Loucy (cell line): ENCODE results near the gene HELQ.

Experiments
- H2AFZ ChIP-seq: fragments of 200-600 bp; sonication (generic); 2 replicates; pipeline ENCODE4 v1.6.0; 2016; ENCODE audit warnings: antibody characterized with exemption, mild to moderate bottlenecking, low read length, moderate library complexity
- H3F3A ChIP-seq: fragments of 200-600 bp; 2 replicates; pipeline ENCODE4 v1.6.0; 2016; ENCODE audit warnings: antibody characterized with exemption, low read depth, mild to moderate bottlenecking
- H3K27me3 ChIP-seq: fragments of 200-600 bp; sonication (generic); 2 replicates; pipeline ENCODE4 v1.6.1; 2014; ENCODE audit warnings: low read length, mild to moderate bottlenecking; ENCODE audit not compliant: insufficient read depth, poor library complexity, severe bottlenecking
- H3K36me3 ChIP-seq: fragments of 200-600 bp; sonication (generic); 2 replicates; pipeline ENCODE4 v1.6.1; 2016; ENCODE audit warnings: low read length; ENCODE audit not compliant: insufficient read depth
- H3K4me1 ChIP-seq: fragments of 200-600 bp; sonication (generic); 2 replicates; pipeline ENCODE4 v1.5.1; 2014; ENCODE audit warnings: low read length, mild to moderate bottlenecking; ENCODE audit not compliant: insufficient read depth, poor library complexity, severe bottlenecking
- H3K4me2 ChIP-seq: fragments of 200-600 bp; sonication (generic); 2 replicates; pipeline ENCODE4 v1.6.0; 2014; ENCODE audit warnings: antibody characterized with exemption, low read length, low read depth, mild to moderate bottlenecking; ENCODE audit not compliant: poor library complexity, severe bottlenecking
- H3K4me3 ChIP-seq: fragments of 200-600 bp; sonication (generic); 2 replicates; pipeline ENCODE4 v1.5.1; 2014; ENCODE audit warnings: low read length, mild to moderate bottlenecking, mixed read lengths; ENCODE audit not compliant: poor library complexity, severe bottlenecking
- H3K79me2 ChIP-seq: fragments of 200-600 bp; sonication (generic); 2 replicates; pipeline ENCODE4 v1.6.1; 2014; ENCODE audit warnings: low read length; ENCODE audit not compliant: insufficient read depth
- H3K9ac ChIP-seq: fragments of 200-600 bp; sonication (generic); 2 replicates; pipeline ENCODE4 v1.6.0; 2014; ENCODE audit warnings: mild to moderate bottlenecking, low read depth, low read length, moderate library complexity; ENCODE audit not compliant: poor library complexity, severe bottlenecking
- H3K9me2 ChIP-seq: fragments of 200-600 bp; sonication (generic); replicated peaks from 2 replicates; pipeline ENCODE4 v1.6.1; 2016; ENCODE audit warnings: low read depth, low read length, mixed read lengths
- H3K9me3 ChIP-seq: fragments of 200-600 bp; sonication (generic); 2 replicates; pipeline ENCODE4 v1.6.1; 2014; ENCODE audit warnings: mild to moderate bottlenecking, antibody characterized with exemption, low read length, low read depth; ENCODE audit not compliant: insufficient read depth
- H4K20me1 ChIP-seq: fragments of 200-600 bp; sonication (generic); 2 replicates; pipeline ENCODE4 v1.6.0; 2014; ENCODE audit warnings: antibody characterized with exemption, low read length, mild to moderate bottlenecking; ENCODE audit not compliant: insufficient read depth, poor library complexity, severe bottlenecking
- CTCF ChIP-seq: fragments of 200-600 bp; sonication (generic); conservative IDR thresholded peaks from 2 replicates; pipeline ENCODE4 v1.5.1; 2014; ENCODE audit warnings: mild to moderate bottlenecking, antibody characterized with exemption, low read length
- EZH2phosphoT487 ChIP-seq: fragments of 200-600 bp; IDR thresholded peaks from 2 replicates; pipeline ENCODE4 v1.6.1; 2018; ENCODE audit warnings: antibody characterized with exemption, mild to moderate bottlenecking, moderate library complexity, borderline replicate concordance

HELQ gene

GRCh38 chr4:83456184-83456501, 520 bp upstream of the HELQ start:
- Histone ChIP-seq H3K9ac (peak overlapping the region; percentile 94), H3K9me3 (no peaks in the 10 kb centered on the region), H3K79me2 (peaks cover 67% of the 10 kb centered on the region), H3F3A (no peaks in the 10 kb centered on the region), H3K27me3 (no peaks in the 10 kb centered on the region), H4K20me1 (peaks cover 50% of the 10 kb centered on the region), H3K9me2 (no peaks in the 10 kb centered on the region), H2AFZ (peak overlapping the region; percentile 83), H3K36me3 (peaks cover 28% of the 10 kb centered on the region; the same call in 1 of the 2 replicates), H3K4me3 (peak overlapping the region; percentile 96), H3K4me2 (peak overlapping the region; percentile 88), H3K4me1 (peaks cover 50% of the 10 kb centered on the region)
- TF ChIP-seq EZH2phosphoT487 = no peak
- no peak for TF ChIP-seq CTCF

- Histone ChIP-seq H3F3A (no peaks in the 10 kb centered on the region), H3K4me1 (peaks cover 50% of the 10 kb centered on the region), H3K4me2 (peak overlapping the region; percentile 99), H3K9me3 (no peaks in the 10 kb centered on the region), H3K27me3 (no peaks in the 10 kb centered on the region), H4K20me1 (peaks cover 49% of the 10 kb centered on the region), H3K4me3 (peak overlapping the region; percentile 96), H2AFZ (no peak overlapping the region), H3K9ac (peak overlapping the region; percentile 94), H3K9me2 (no peaks in the 10 kb centered on the region), H3K79me2 (peaks cover 62% of the 10 kb centered on the region), H3K36me3 (peaks cover 18% of the 10 kb centered on the region; the same call in 1 of the 2 replicates)
- TF ChIP-seq EZH2phosphoT487 (no peak), CTCF (no peak)
Measured at GRCh38 chr4:83454686-83455085, 937 bp downstream of the HELQ start.

GRCh38 chr4:83449009-83449408, 6.6 kb downstream of the HELQ start:
- Histone ChIP-seq H3F3A (no peaks in the 10 kb centered on the region), H3K4me1 (peaks cover 14% of the 10 kb centered on the region), H3K27me3 (no peaks in the 10 kb centered on the region), H4K20me1 (peaks cover 12% of the 10 kb centered on the region), H3K4me2 (no peak overlapping the region), H3K36me3 (peaks cover 11% of the 10 kb centered on the region; the same call in 1 of the 2 replicates), H3K79me2 (peaks cover 21% of the 10 kb centered on the region), H3K9ac (no peak overlapping the region), H3K4me3 (no peak overlapping the region), H2AFZ (no peak overlapping the region), H3K9me2 (no peaks in the 10 kb centered on the region), H3K9me3 (no peaks in the 10 kb centered on the region)
- TF ChIP-seq EZH2phosphoT487 (no peak), CTCF (no peak)
